DOHH2 (cell line): ENCODE measurements around the gene CFAP97.

Experiments used
- H3F3A ChIP-seq: fragments of 200-600 bp; sonication (generic), shearing (Covaris generic); 2 replicates; pipeline ENCODE4 v1.6.0; 2016; ENCODE audit warnings: antibody characterized with exemption, mild to moderate bottlenecking; ENCODE audit not compliant: control insufficient read depth, insufficient read depth
- H3K27ac ChIP-seq: fragments of 200-600 bp; sonication (generic); 2 replicates; pipeline ENCODE4 v1.5.1; 2014; ENCODE audit warnings: low read depth, mild to moderate bottlenecking, low read length, moderate library complexity
- H3K27me3 ChIP-seq: fragments of 200-600 bp; sonication (generic); 2 replicates; pipeline ENCODE4 v1.6.1; 2014; ENCODE audit warnings: mild to moderate bottlenecking, low read length, mixed read lengths; ENCODE audit not compliant: control insufficient read depth
- H3K36me3 ChIP-seq: fragments of 200-600 bp; sonication (generic); 2 replicates; pipeline ENCODE4 v1.6.1; 2014; ENCODE audit warnings: mild to moderate bottlenecking, low read length, moderate library complexity, mixed read lengths; ENCODE audit not compliant: control insufficient read depth
- H3K4me1 ChIP-seq: fragments of 200-600 bp; sonication (generic); 2 replicates; pipeline ENCODE4 v1.6.1; 2014; ENCODE audit warnings: mild to moderate bottlenecking, low read length, mixed read lengths; ENCODE audit not compliant: control insufficient read depth
- H3K4me2 ChIP-seq: fragments of 200-600 bp; sonication (generic); 2 replicates; pipeline ENCODE4 v1.6.0; 2014; ENCODE audit warnings: mild to moderate bottlenecking, low read length, moderate library complexity
- H3K4me3 ChIP-seq: fragments of 200-600 bp; sonication (generic); 2 replicates; pipeline ENCODE4 v1.5.1; 2014; ENCODE audit warnings: mild to moderate bottlenecking, low read length, mixed read lengths
- H3K79me2 ChIP-seq: fragments of 200-600 bp; sonication (generic); 2 replicates; pipeline ENCODE4 v1.6.1; 2014; ENCODE audit warnings: mild to moderate bottlenecking, low read length, mixed read lengths; ENCODE audit not compliant: control insufficient read depth
- H3K9me2 ChIP-seq: fragments of 200-600 bp; sonication (generic); replicated peaks from 2 replicates; pipeline ENCODE4 v1.6.1; 2014; ENCODE audit warnings: mild to moderate bottlenecking, low read length, mixed read lengths; ENCODE audit not compliant: control insufficient read depth
- H3K9me3 ChIP-seq: fragments of 200-600 bp; sonication (generic); 2 replicates; pipeline ENCODE4 v1.6.1; 2014; ENCODE audit warnings: antibody characterized with exemption, low read length, mixed read lengths; ENCODE audit not compliant: control insufficient read depth, insufficient read depth
- H4K20me1 ChIP-seq: fragments of 200-600 bp; sonication (generic); 2 replicates; pipeline ENCODE4 v1.6.0; 2014; ENCODE audit warnings: low read depth, mild to moderate bottlenecking, antibody characterized with exemption, low read length, moderate library complexity; ENCODE audit not compliant: control insufficient read depth, insufficient read depth
- EZH2phosphoT487 ChIP-seq: fragments of 200-600 bp; sonication (generic); IDR thresholded peaks from 2 replicates; pipeline ENCODE4 v1.6.1; 2017; ENCODE audit warnings: borderline replicate concordance, mild to moderate bottlenecking, antibody characterized with exemption, low read length, moderate library complexity, mixed read lengths
- TF ChIP-seq, protein P1 (sequence below): fragments of 200-600 bp; sonication (generic); IDR thresholded peaks from one replicate; pipeline ENCODE4 v1.5.1; 2014; ENCODE audit warnings: antibody characterized with exemption, mild to moderate bottlenecking, low read depth, low read length; ENCODE audit not compliant: poor library complexity, severe bottlenecking

The CFAP97 gene

GRCh38 chr4:185218312-185218711 lies 14.5 kb upstream of the CFAP97 start:
- Histone ChIP-seq H4K20me1 (no peaks in the 10 kb centered on the region), H3K79me2 (peaks cover 99% of the 10 kb centered on the region), H3K4me3 (no peak overlapping the region), H3K4me1 (peaks cover 78% of the 10 kb centered on the region), H3F3A (peaks cover 11% of the 10 kb centered on the region), H3K27ac (peak overlapping the region; percentile 71), H3K9me3 (no peaks in the 10 kb centered on the region), H3K4me2 (peak overlapping the region; percentile 97), H3K36me3 (peaks cover 23% of the 10 kb centered on the region), H3K27me3 (no peaks in the 10 kb centered on the region), H3K9me2 (no peaks in the 10 kb centered on the region)
- no peak for TF ChIP-seq EZH2phosphoT487
- TF ChIP-seq, protein P1, sequence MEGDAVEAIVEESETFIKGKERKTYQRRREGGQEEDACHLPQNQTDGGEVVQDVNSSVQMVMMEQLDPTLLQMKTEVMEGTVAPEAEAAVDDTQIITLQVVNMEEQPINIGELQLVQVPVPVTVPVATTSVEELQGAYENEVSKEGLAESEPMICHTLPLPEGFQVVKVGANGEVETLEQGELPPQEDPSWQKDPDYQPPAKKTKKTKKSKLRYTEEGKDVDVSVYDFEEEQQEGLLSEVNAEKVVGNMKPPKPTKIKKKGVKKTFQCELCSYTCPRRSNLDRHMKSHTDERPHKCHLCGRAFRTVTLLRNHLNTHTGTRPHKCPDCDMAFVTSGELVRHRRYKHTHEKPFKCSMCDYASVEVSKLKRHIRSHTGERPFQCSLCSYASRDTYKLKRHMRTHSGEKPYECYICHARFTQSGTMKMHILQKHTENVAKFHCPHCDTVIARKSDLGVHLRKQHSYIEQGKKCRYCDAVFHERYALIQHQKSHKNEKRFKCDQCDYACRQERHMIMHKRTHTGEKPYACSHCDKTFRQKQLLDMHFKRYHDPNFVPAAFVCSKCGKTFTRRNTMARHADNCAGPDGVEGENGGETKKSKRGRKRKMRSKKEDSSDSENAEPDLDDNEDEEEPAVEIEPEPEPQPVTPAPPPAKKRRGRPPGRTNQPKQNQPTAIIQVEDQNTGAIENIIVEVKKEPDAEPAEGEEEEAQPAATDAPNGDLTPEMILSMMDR, result no peak

DNA sequence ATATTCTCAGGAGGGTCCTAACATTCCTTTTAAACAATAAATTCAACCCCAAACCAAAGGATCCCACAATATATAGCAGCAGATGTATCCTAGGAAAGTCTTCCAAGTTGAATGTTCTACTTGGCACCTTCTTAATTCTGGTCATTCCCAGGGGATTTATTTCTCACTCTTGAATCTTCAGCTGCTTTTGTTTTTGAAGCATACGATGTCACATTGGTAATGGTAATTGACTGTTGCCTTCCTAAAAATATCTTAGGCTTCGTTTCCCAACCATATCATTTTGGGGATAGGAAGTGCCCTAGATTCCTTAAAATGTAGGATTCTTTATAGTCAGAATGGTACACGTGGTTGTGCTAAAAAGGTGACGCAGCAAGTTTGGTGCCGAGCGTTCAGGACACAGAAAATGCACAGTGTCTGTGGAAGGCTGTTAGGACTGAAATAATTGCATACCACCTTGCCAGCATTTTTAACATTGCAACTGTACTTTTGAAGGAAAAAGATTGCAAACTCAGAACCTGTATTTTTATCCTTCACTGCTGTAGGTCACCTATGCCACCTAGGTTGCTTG lies 13.7 kb upstream of the CFAP97 start:
- Histone ChIP-seq H3K4me3 (peak overlapping the region; percentile 54), H3K4me2 (peak overlapping the region; percentile 72), H4K20me1 (no peaks in the 10 kb centered on the region), H3K79me2 (peaks cover 99% of the 10 kb centered on the region), H3K27ac (peak overlapping the region; percentile 58), H3K9me2 (no peaks in the 10 kb centered on the region), H3K27me3 (no peaks in the 10 kb centered on the region), H3K36me3 (peaks cover 18% of the 10 kb centered on the region), H3K9me3 (no peaks in the 10 kb centered on the region), H3K4me1 (peaks cover 86% of the 10 kb centered on the region), H3F3A (peaks cover 19% of the 10 kb centered on the region)
- TF ChIP-seq, protein P1, result no peak
- TF ChIP-seq EZH2phosphoT487, result no peak

- peak overlapping the region; percentile 58 for H3K27ac ChIP-seq
- peaks cover 25% of the 10 kb centered on the region for H3F3A ChIP-seq
- peak overlapping the region; percentile 72 for H3K4me2 ChIP-seq
- H3K79me2 ChIP-seq, result peaks cover 99% of the 10 kb centered on the region
- no peaks in the 10 kb centered on the region for H3K9me3 ChIP-seq
- H3K4me3 ChIP-seq, result peak overlapping the region; percentile 54
- TF ChIP-seq, protein P1, result no peak
- TF ChIP-seq EZH2phosphoT487, result no peak
- H3K27me3 ChIP-seq, result no peaks in the 10 kb centered on the region
- peaks cover 86% of the 10 kb centered on the region for H3K4me1 ChIP-seq
- no peaks in the 10 kb centered on the region for H4K20me1 ChIP-seq
- peaks cover 24% of the 10 kb centered on the region for H3K36me3 ChIP-seq
- H3K9me2 ChIP-seq, result no peaks in the 10 kb centered on the region
Measured at GRCh38 chr4:185215261-185215660, 11.5 kb upstream of the CFAP97 start.
